Adrenal gland (tissue), 19 donors: ENCODE results near the gene VGLL2. TPM values are rescaled to one million over a fixed set of nuclear protein-coding genes. Genes with fewer than 3 reads are reported as not detected.

Source experiments
- DNase-seq, 7 donors: peaks; one replicate each; pipeline ENCODE4 v3.0.0-alpha.2; 2019 to 2020
- H3K27ac ChIP-seq, 5 donors: fragments of 200-600 bp; sonication (generic) in 4 of 5; 1 replicate in 3 of 5; 2 replicates in 2 of 5; pipeline versions ENCODE4 v1.5.1 to v1.8.0; 2016 to 2020; ENCODE audit warnings: mild to moderate bottlenecking in 1 of 5
- H3K27me3 ChIP-seq: fragments of 200-600 bp; 2 replicates; pipeline ENCODE4 v1.8.0; 2021
- H3K36me3 ChIP-seq, 2 donors: fragments of 200-600 bp; replicated peaks in 1 of 2; 1 replicate in 1 of 2; 2 replicates in 1 of 2; pipeline versions ENCODE4 v1.5.1 to v1.8.0; 2018 to 2022
- H3K4me1 ChIP-seq, 2 donors: fragments of 200-600 bp; replicated peaks in 1 of 2; 1 replicate in 1 of 2; 2 replicates in 1 of 2; pipeline versions ENCODE4 v1.5.1 to v1.8.0; 2018 to 2021
- H3K4me3 ChIP-seq, 4 donors: fragments of 200-600 bp; sonication (generic) in 3 of 4; one replicate each; pipeline ENCODE4 v1.5.1; 2016 to 2018
- H3K9me3 ChIP-seq, 3 donors: fragments of 200-600 bp; sonication (generic) in 1 of 3; replicated peaks in 1 of 3; 1 replicate in 2 of 3; 2 replicates in 1 of 3; pipeline versions ENCODE4 v1.5.1 to v1.8.0; 2016 to 2021
- CTCF ChIP-seq, 6 experiments: fragments of 450-650 bp in 4 of 6; fragments of 200-600 bp in 2 of 6; sonication (generic) in 1 of 6; IDR thresholded peaks; 1 replicate in 5 of 6; 2 replicates in 1 of 6; pipeline versions ENCODE4 v1.5.1 to v1.8.0; 2016 to 2021; ENCODE audit warnings: antibody characterized with exemption in 6 of 6, mild to moderate bottlenecking in 2 of 6, moderate library complexity in 1 of 6
- POLR2A ChIP-seq, 2 donors: fragments of 450-650 bp; IDR thresholded peaks; one replicate each; pipeline ENCODE4 v1.6.1; 2017; ENCODE audit warnings: antibody characterized with exemption in 2 of 2, mild to moderate bottlenecking in 2 of 2, moderate library complexity in 1 of 2
- WGBS, 4 donors: extraction: QIAGEN DNeasy Blood & Tissue Kit in 2 of 4; methylation state at CpG; one replicate each; pipeline versions ENCODE4 v1.1.5 to v1.1.7; 2013 to 2017; 5-methylcytosine and 5-hydroxymethylcytosine counted together
- intact Hi-C, 2 donors: fragments of 100-400 bp; cut with DNase I; formaldehyde crosslinking; loops; one replicate each; pipeline versions ENCODE4 v1.14.1 to v1.15.0; 2022 to 2023
- long read RNA-seq, 10 donors: library from polyadenylated mRNA in 3 of 10; unstranded in 2 of 10; stranded (forward) in 1 of 10; transcript quantifications; one replicate each; pipeline ENCODE4 v2.0.0 and lab custom pipeline, GENCODE V29; 2021 to 2026
- polyA plus RNA-seq, 3 donors: library from polyadenylated mRNA; stranded (reverse); fragments of 200-250 nt in 2 of 3; fragments of 350-450 nt in 1 of 3; fragmentation: Illumina TruSeq in 1 of 3; extraction: RNeasy Lipid Tissue Mini Kit (QIAGEN cat#74804) in 1 of 3; gene quantifications; one replicate each; pipeline ENCODE4 v1.2.3, GENCODE V29; 2013 to 2014
- total RNA-seq, 9 donors: library from RNA; depleted of rRNA in 4 of 9; stranded (reverse); fragments of >200 nt in 4 of 9; fragments of 120-200 nt in 1 of 9; fragmentation: NEBNext Ultra II Directional in 1 of 9; extraction: Animal tissue kit (Norgen Biotek cat#: 25700) in 1 of 9; gene quantifications; one replicate each; pipeline versions ENCODE4 v1.1.0 to v1.2.4, GENCODE V29; 2013 to 2023
- donor health status: healthy with polysubstance abuse.
- donor health status: Bipolar disorder and iron deficiency.
- donor health status: DM: yes; HTN: yes; CAD: no.
- donor health status: DM: no; HTN: no; CAD: no.
- donor health status: DM: no; HTN: no; CAD: no.
- donor health status: DM: yes; HTN: yes; CAD: no.

The VGLL2 gene
- total RNA-seq (not detected), polyA plus RNA-seq (not detected)
- long read RNA-seq, donor 1: 0 reads
- long read RNA-seq, donor 2: 0 reads
- long read RNA-seq, donor 3: 0 reads
- long read RNA-seq, donor 4: 0 reads
- long read RNA-seq, donor 5: 0 reads
- long read RNA-seq, donor 6: 0 reads
- long read RNA-seq, donor 7: 0 reads
- long read RNA-seq, donor 8: 0 reads
- long read RNA-seq, donor 9: 0 reads
- long read RNA-seq, donor 10: 0 reads

- WGBS, 4 donors: 1 to 6% (median 3%) methylated on average over 17 to 63 of the region's 63 CpGs
- H3K36me3 ChIP-seq: no peaks in the 10 kb centered on the region
- TF ChIP-seq CTCF (IDR thresholded peaks at IDR 0.05) (no peak), POLR2A (IDR thresholded peaks at IDR 0.05) (no peak)
- H3K4me1 ChIP-seq: peaks cover 12 to 23% of the 10 kb centered on the region in 2 donors
- no peaks in the 10 kb centered on the region for H3K9me3 ChIP-seq
- H3K27ac ChIP-seq: no peak within 1 kb of the TSS
- intact Hi-C loops: no loop called here
- H3K27me3 ChIP-seq: peaks cover 77% of the 10 kb centered on the region
- DNase-seq: peak in 6 of 7 donors; percentile 19 to 40 (median 24)
- H3K4me3 ChIP-seq: peak within 1 kb of the TSS in 2 of 4 donors; percentile 10 to 52
Measured at GRCh38 chr6:117265410-117266256, at the start of gene VGLL2. Gene VGLL2 (plus strand): TSS chr6:117265558. CDS start chr6:117265764, 206 bp downstream.

- no peak for DNase-seq
- H3K36me3 ChIP-seq: no peaks in the 10 kb centered on the region
- TF ChIP-seq POLR2A (IDR thresholded peaks at IDR 0.05): no peak
- TF ChIP-seq CTCF (IDR thresholded peaks at IDR 0.05): no peak
- H3K4me3 ChIP-seq: no peak overlapping the region
- intact Hi-C loops: no loop called here
- no peaks in the 10 kb centered on the region for H3K9me3 ChIP-seq
- no peaks in the 10 kb centered on the region for H3K27me3 ChIP-seq
- no peaks in the 10 kb centered on the region for H3K4me1 ChIP-seq
- WGBS, 4 donors: 76 to 95% (median 81%) methylated on average over 3 of the region's 3 CpGs
- no peak overlapping the region for H3K27ac ChIP-seq
Measured at GRCh38 chr6:117222861-117223260, 42.5 kb upstream of the VGLL2 start.

- Histone ChIP-seq H3K27me3 (no peaks in the 10 kb centered on the region), H3K27ac (no peak overlapping the region), H3K36me3 (no peaks in the 10 kb centered on the region), H3K9me3 (no peaks in the 10 kb centered on the region), H3K4me3 (no peak overlapping the region), H3K4me1 (no peaks in the 10 kb centered on the region)
- intact Hi-C loops: no loop called here
- DNase-seq: no peak
- 85 to 93% (median 90%) methylated on average over 1 of the region's 1 CpG for WGBS, 4 donors
- TF ChIP-seq POLR2A (IDR thresholded peaks at IDR 0.05) (no peak), CTCF (IDR thresholded peaks at IDR 0.05) (no peak)
Measured at GRCh38 chr6:117226778-117227177, 38.6 kb upstream of the VGLL2 start.

GRCh38 chr6:117227245-117227962 is 38.0 kb upstream of the VGLL2 start:
- intact Hi-C loops: no loop called here
- Histone ChIP-seq H3K4me3 (no peak overlapping the region), H3K4me1 (no peaks in the 10 kb centered on the region), H3K27ac (no peak overlapping the region), H3K27me3 (no peaks in the 10 kb centered on the region), H3K36me3 (no peaks in the 10 kb centered on the region), H3K9me3 (no peaks in the 10 kb centered on the region)
- DNase-seq: no peak
- no peak for TF ChIP-seq CTCF (IDR thresholded peaks at IDR 0.05)
- TF ChIP-seq POLR2A (IDR thresholded peaks at IDR 0.05): no peak
- 61 to 66% (median 63%) methylated on average over 3 of the region's 3 CpGs for WGBS, 4 donors
